ENCODE measurements around the gene VGLL4.

GRCh38 chr3:11662392-11662990 is 18.8 kb upstream of the VGLL4 start:
- no peak for TF ChIP-seq CTCF (IDR thresholded peaks at IDR 0.05)
- no peak for TF ChIP-seq POLR2A (IDR thresholded peaks at IDR 0.05)
